HCT116 (cell line): ENCODE results near the gene RBFOX2. TPM values are rescaled to one million over a fixed set of nuclear protein-coding genes. Genes with fewer than 3 reads are reported as not detected.

Experiments
- ATAC-seq: fragments of 200-7000 bp; cut with Tn5 transposase; 2 replicates; pipeline ENCODE4 v1.9.1; 2020; ENCODE audit warnings: mild to moderate bottlenecking, moderate library complexity
- BruUV-seq: library from RNA; stranded (reverse); fragments of 400-500 nt; replicated peaks from 2 replicates; lab custom pipeline; 2021; lab: Mats Ljungman, UMichigan
- CTCF ChIA-PET: fragments of 300-600 bp; sonication (Branson Sonifier 250); formaldehyde crosslinking; loops from one replicate; lab custom pipeline; 2021; ENCODE audit warnings: antibody characterized with exemption; lab: Charles Lee
- POLR2A ChIA-PET: fragments of 300-600, 350-600 bp; sonication (Branson Sonifier 250); formaldehyde crosslinking; loops from one replicate; lab custom pipeline; 2021; ENCODE audit warnings: antibody characterized with exemption; lab: Charles Lee
- RAD21 ChIA-PET, 2 experiments: fragments of 300-600 bp; sonication (Branson Sonifier 250); formaldehyde crosslinking; loops; one replicate each; lab custom pipeline; 2023; ENCODE audit warnings: low total read pairs in 2 of 2; ENCODE audit not compliant: uncharacterized antibody in 2 of 2, unreplicated experiment in 2 of 2, low non-redundant PET in 1 of 2; lab: Charles Lee
- DNase-seq: peaks from one replicate; pipeline ENCODE4 v3.0.0-alpha.2; 2010; ENCODE audit warnings: low read depth, low spot score
- H2AFZ ChIP-seq: fragments of 200-600 bp; shearing (Covaris generic), sonication (generic); 2 replicates; pipeline ENCODE4 v1.6.1; 2017; ENCODE audit warnings: low read depth, mixed run types, mixed read lengths, antibody characterized with exemption, low read length; ENCODE audit not compliant: poor library complexity, severe bottlenecking
- H3K27ac ChIP-seq: 2 replicates; pipeline ENCODE4 v1.5.1; 2012; ENCODE audit warnings: low read depth, low read length
- H3K27me3 ChIP-seq: fragments of 200-600 bp; sonication (generic); 2 replicates; pipeline ENCODE4 v1.6.1; 2016; ENCODE audit warnings: mixed run types, low read length, mixed read lengths; ENCODE audit not compliant: insufficient read depth
- H3K36me3 ChIP-seq, 2 experiments: fragments of 200-500 bp in 1 of 2; fragments of 200-600 bp in 1 of 2; sonication (Bioruptor generic) in 1 of 2; sonication (generic) in 1 of 2; 2 replicates each; pipeline versions ENCODE4 v1.5.1 to v1.6.1; 2014 to 2016; ENCODE audit warnings: low read length in 2 of 2, inconsistent platforms in 1 of 2, mixed read lengths in 1 of 2, mixed run types in 1 of 2; ENCODE audit not compliant: insufficient read depth in 2 of 2, control insufficient read depth in 1 of 2
- H3K4me1 ChIP-seq, 2 experiments: fragments of 200-600 bp in 1 of 2; sonication (generic) in 1 of 2; 2 replicates each; pipeline versions ENCODE4 v1.5.1 to v1.6.1; 2012 to 2017; ENCODE audit warnings: low read length in 2 of 2, inconsistent platforms in 1 of 2, mild to moderate bottlenecking in 1 of 2, mixed read lengths in 1 of 2, mixed run types in 1 of 2, moderate library complexity in 1 of 2; ENCODE audit not compliant: insufficient read depth in 2 of 2, control insufficient read depth in 1 of 2
- H3K4me2 ChIP-seq: fragments of 200-600 bp; sonication (generic); 2 replicates; pipeline ENCODE4 v1.6.1; 2017; ENCODE audit warnings: mixed run types, low read length, mixed read lengths
- H3K4me3 ChIP-seq, 2 experiments: fragments of 200-600 bp in 1 of 2; sonication (generic) in 1 of 2; replicated peaks in 1 of 2; 2 replicates each; pipeline ENCODE4 v1.5.1; 2011 to 2016; ENCODE audit warnings: low read length in 2 of 2, control low read depth in 1 of 2, low read depth in 1 of 2, mild to moderate bottlenecking in 1 of 2, mixed read lengths in 1 of 2, mixed run types in 1 of 2
- H3K79me2 ChIP-seq: fragments of 200-600 bp; sonication (generic); 2 replicates; pipeline ENCODE4 v1.6.1; 2017; ENCODE audit warnings: mild to moderate bottlenecking, mixed run types, low read length, moderate library complexity, mixed read lengths; ENCODE audit not compliant: insufficient read depth
- H3K9ac ChIP-seq: fragments of 200-600 bp; sonication (generic); 2 replicates; pipeline ENCODE4 v1.6.1; 2016; ENCODE audit warnings: low read length, mixed read lengths
- H3K9me2 ChIP-seq: fragments of 200-600 bp; sonication (generic), shearing (Covaris generic); 2 replicates; pipeline ENCODE4 v1.6.1; 2017; ENCODE audit warnings: mixed run types, mild to moderate bottlenecking, moderate library complexity; ENCODE audit not compliant: insufficient read depth
- H3K9me3 ChIP-seq, 2 experiments: fragments of 200-500 bp in 1 of 2; fragments of 200-600 bp in 1 of 2; sonication (Bioruptor generic) in 1 of 2; sonication (generic) in 1 of 2; 2 replicates each; pipeline ENCODE4 v1.6.1; 2014 to 2017; ENCODE audit warnings: low read length in 2 of 2, mixed read lengths in 2 of 2, inconsistent platforms in 1 of 2, low read depth in 1 of 2, mild to moderate bottlenecking in 1 of 2, mixed run types in 1 of 2, moderate library complexity in 1 of 2; ENCODE audit not compliant: control insufficient read depth in 1 of 2, insufficient read depth in 1 of 2
- H4K20me1 ChIP-seq: fragments of 200-600 bp; sonication (generic), shearing (Covaris generic); 2 replicates; pipeline ENCODE4 v1.6.1; 2017; ENCODE audit warnings: mixed run types, mild to moderate bottlenecking, moderate library complexity; ENCODE audit not compliant: insufficient read depth
- EGR1 ChIP-seq: IDR thresholded peaks from 2 replicates; pipeline ENCODE4 v1.6.1; 2012; ENCODE audit warnings: low read depth
- EZH2 ChIP-seq: fragments of 200-600 bp; sonication (generic); IDR thresholded peaks from 2 replicates; pipeline ENCODE4 v1.6.1; 2017; ENCODE audit warnings: antibody characterized with exemption, mixed run types
- EZH2phosphoT487 ChIP-seq: fragments of 200-600 bp; IDR thresholded peaks from 2 replicates; pipeline ENCODE4 v1.6.1; 2018; ENCODE audit warnings: antibody characterized with exemption, borderline replicate concordance
- FOSL1 ChIP-seq: IDR thresholded peaks from 2 replicates; pipeline ENCODE4 v1.6.1; 2012; ENCODE audit warnings: low read depth
- MAX ChIP-seq: IDR thresholded peaks from 2 replicates; pipeline ENCODE4 v1.6.1; 2012
- POLR2A ChIP-seq: IDR thresholded peaks from 2 replicates; pipeline ENCODE4 v1.7.0; 2011; ENCODE audit warnings: borderline replicate concordance; ENCODE audit not compliant: insufficient read depth, insufficient read length; ENCODE audit errors: extremely low read depth
- TCF7L2 ChIP-seq: IDR thresholded peaks from 2 replicates; pipeline ENCODE4 v1.7.0; 2011; ENCODE audit warnings: borderline replicate concordance, inconsistent platforms; ENCODE audit not compliant: insufficient read depth, insufficient read length; ENCODE audit errors: extremely low read depth
- YY1 ChIP-seq: IDR thresholded peaks from 2 replicates; pipeline ENCODE4 v1.6.1; 2011; ENCODE audit warnings: low read length, low read depth, moderate library complexity, mild to moderate bottlenecking; ENCODE audit not compliant: insufficient replicate concordance; ENCODE audit errors: extremely low read depth
- intact Hi-C: fragments of 100-400 bp; cut with micrococcal nuclease; formaldehyde crosslinking; loops from 2 replicates; pipeline ENCODE4 v1.10.0; 2022
- total RNA-seq: library from RNA; stranded (reverse); gene quantifications from one replicate; pipeline ENCODE4 v1.2.1, GENCODE V29; 2021; ENCODE audit not compliant: unreplicated experiment

The RBFOX2 gene
- total RNA-seq, 1 experiment from 2014 or later = 83.9 TPM

GRCh38 chr22:35910003-35910769 lies 118.4 kb downstream of the RBFOX2 start:
- TF ChIP-seq POLR2A = no peak
- TF ChIP-seq YY1 = no peak
- no peak for TF ChIP-seq MAX
- Histone ChIP-seq H3K36me3 (no peaks in the 10 kb centered on the region), H2AFZ (no peak overlapping the region), H3K4me2 (no peak overlapping the region), H3K9me3 (no peaks in the 10 kb centered on the region), H3K4me1 (peaks cover 15 to 28% of the 10 kb centered on the region in 2 experiments), H4K20me1 (no peaks in the 10 kb centered on the region), H3K4me3 (no peak overlapping the region), H3K9ac (no peak overlapping the region), H3K9me2 (no peaks in the 10 kb centered on the region), H3K27ac (no peak overlapping the region), H3K27me3 (no peaks in the 10 kb centered on the region), H3K79me2 (peaks cover 57% of the 10 kb centered on the region)
- intact Hi-C loops = loop anchor here (5.0 kb wide), 1 partner anchor 68 kb away; no protein-coding TSS in a partner anchor
- POLR2A ChIA-PET = no interaction called here
- BruUV-seq = no TSS peak
- no peak for ATAC-seq
- RAD21 ChIA-PET = no interaction called here
- DNase-seq = no peak
- CTCF ChIA-PET = no interaction called here

GRCh38 chr22:35905894-35906293 lies 122.7 kb downstream of the RBFOX2 start:
- H3K4me1 ChIP-seq = peaks cover 22 to 48% of the 10 kb centered on the region in 2 experiments
- no peaks in the 10 kb centered on the region for H3K9me3 ChIP-seq
- ChIA-PET RAD21 (no interaction called here), POLR2A (no interaction called here), CTCF (no interaction called here)
- BruUV-seq = no TSS peak
- no peaks in the 10 kb centered on the region for H3K36me3 ChIP-seq
- H3K4me3 ChIP-seq = no peak overlapping the region
- H4K20me1 ChIP-seq = no peaks in the 10 kb centered on the region
- H3K9me2 ChIP-seq = no peaks in the 10 kb centered on the region
- intact Hi-C loops = no loop called here
- TF ChIP-seq EGR1 (no peak), TCF7L2 (no peak), YY1 (no peak), EZH2phosphoT487 (no peak), FOSL1 (no peak), EZH2 (no peak)
- H3K27me3 ChIP-seq = no peaks in the 10 kb centered on the region
- no peak overlapping the region for H3K4me2 ChIP-seq
- H3K27ac ChIP-seq = no peak overlapping the region
- peaks cover 56% of the 10 kb centered on the region for H3K79me2 ChIP-seq
- ATAC-seq = no peak
- DNase-seq = no peak
- H3K9ac ChIP-seq = no peak overlapping the region
- H2AFZ ChIP-seq = no peak overlapping the region
